GM19193 (cell line): ENCODE data around the gene APBA2.

Experiments used
- POLR2A ChIP-seq: IDR thresholded peaks from 4 replicates; pipeline ENCODE4 v1.6.1; 2011; ENCODE audit not compliant: insufficient read depth, insufficient read length; ENCODE audit errors: extremely low read depth

The APBA2 gene

GRCh38 chr15:29156521-29156920 is 270.7 kb downstream of the APBA2 start:
- no peak for TF ChIP-seq POLR2A

- no peak for TF ChIP-seq POLR2A
These were observed 274.1 kb downstream of the APBA2 start for GRCh38 chr15:29159771-29160455.

GRCh38 chr15:29162411-29162810 is 276.6 kb downstream of the APBA2 start:
- no peak for TF ChIP-seq POLR2A
